CD4-positive, alpha-beta memory T cell (primary cell): ENCODE data around the gene SELENOF. TPM values are rescaled to one million over a fixed set of nuclear protein-coding genes. Genes with fewer than 3 reads are reported as not detected.

Source experiments
- CTCF ChIA-PET: fragments of 350-600 bp; sonication (Branson Sonifier 250); formaldehyde crosslinking; loops from one replicate; lab custom pipeline; 2021; ENCODE audit warnings: inconsistent platforms; ENCODE audit not compliant: partially characterized antibody; lab: Charles Lee
- POLR2A ChIA-PET: fragments of 350-600 bp; sonication (Branson Sonifier 250); formaldehyde crosslinking; loops from one replicate; lab custom pipeline; 2021; ENCODE audit not compliant: partially characterized antibody; lab: Charles Lee
- DNase-seq, 5 donors: peaks; one replicate each; pipeline versions ENCODE4 v3.0.0 to v3.0.0-alpha.2; 2020 to 2022; ENCODE audit warnings: mixed read lengths in 1 of 5
- H3K27ac ChIP-seq: one replicate; pipeline ENCODE4 v1.7.0; 2013; ENCODE audit warnings: low read depth, low read length
- H3K27me3 ChIP-seq: 2 replicates; pipeline ENCODE4 v1.7.0; 2013; ENCODE audit warnings: mild to moderate bottlenecking, low read length, moderate library complexity; ENCODE audit not compliant: insufficient read depth
- H3K36me3 ChIP-seq: 2 replicates; pipeline ENCODE4 v1.7.0; 2013; ENCODE audit warnings: mild to moderate bottlenecking, low read length, moderate library complexity; ENCODE audit not compliant: insufficient read depth
- H3K4me1 ChIP-seq: 2 replicates; pipeline ENCODE4 v1.7.0; 2013; ENCODE audit warnings: mild to moderate bottlenecking, low read length, moderate library complexity; ENCODE audit not compliant: insufficient read depth
- H3K4me3 ChIP-seq, 2 donors: one replicate each; pipeline ENCODE4 v1.7.0; 2013; ENCODE audit warnings: low read length in 2 of 2, mild to moderate bottlenecking in 1 of 2
- H3K9me3 ChIP-seq, 2 donors: one replicate each; pipeline ENCODE4 v1.7.0; 2013; ENCODE audit warnings: low read length in 2 of 2, control low read depth in 1 of 2; ENCODE audit not compliant: control insufficient read depth in 1 of 2
- H3K27ac Mint-ChIP-seq, 7 donors: one replicate each; pipeline ENCODE4 v1.8.0; 2020 to 2021; ENCODE audit warnings: mixed read lengths in 7 of 7, mild to moderate bottlenecking in 6 of 7, inconsistent platforms in 3 of 7, moderate library complexity in 3 of 7
- H3K27me3 Mint-ChIP-seq, 2 donors: one replicate each; pipeline ENCODE4 v1.8.0; 2020 to 2021; ENCODE audit warnings: mixed read lengths in 2 of 2
- H3K36me3 Mint-ChIP-seq, 2 donors: one replicate each; pipeline ENCODE4 v1.8.0; 2020 to 2021; ENCODE audit warnings: mixed read lengths in 2 of 2, inconsistent platforms in 1 of 2, mild to moderate bottlenecking in 1 of 2
- H3K4me1 Mint-ChIP-seq, 4 donors: one replicate each; pipeline ENCODE4 v1.8.0; 2020 to 2021; ENCODE audit warnings: mixed read lengths in 4 of 4, mild to moderate bottlenecking in 1 of 4
- H3K4me3 Mint-ChIP-seq, 8 donors: one replicate each; pipeline ENCODE4 v1.8.0; 2020 to 2021; ENCODE audit warnings: mixed read lengths in 8 of 8, mild to moderate bottlenecking in 7 of 8, moderate library complexity in 6 of 8, inconsistent platforms in 3 of 8
- H3K9me3 Mint-ChIP-seq, 8 donors: one replicate each; pipeline ENCODE4 v1.8.0; 2020 to 2021; ENCODE audit warnings: mixed read lengths in 8 of 8, mild to moderate bottlenecking in 5 of 8, inconsistent platforms in 3 of 8, moderate library complexity in 1 of 8
- intact Hi-C: fragments of 100-400 bp; cut with micrococcal nuclease; formaldehyde crosslinking; loops from one replicate; pipeline ENCODE4 v1.15.1; 2023
- polyA plus RNA-seq, 2 donors: library from polyadenylated mRNA; unstranded; fragments of 300-500 nt; fragmentation: Illumina TruSeq; gene quantifications; one replicate each; pipeline ENCODE4 v1.2.3, GENCODE V29; 2021
- total RNA-seq, 2 experiments: library from RNA; stranded (reverse); gene quantifications; one replicate each; pipeline ENCODE4 v1.2.3, GENCODE V29; 2021

The SELENOF gene
- total and polyA plus RNA-seq, 4 experiments from 2014 or later: 151 to 392 (median 233) TPM

- Histone ChIP-seq H3K27me3 (no peaks in the 10 kb centered on the region), H3K4me1 (peaks cover 5% of the 10 kb centered on the region), H3K27ac (no peak overlapping the region), H3K36me3 (no peaks in the 10 kb centered on the region), H3K9me3 (no peaks in the 10 kb centered on the region), H3K4me3 (no peak overlapping the region)
- H3K9me3 Mint-ChIP-seq: no peaks in the 10 kb centered on the region
- H3K4me3 Mint-ChIP-seq: peak overlapping the region in 1 of 8 donors; percentile 47
- ChIA-PET CTCF (interaction anchor here (1.2 to 3.6 kb wide), 5 partner anchors 125 to 252 kb away, joined by 3 to 27 read pairs (median 5); no protein-coding TSS in a partner anchor), POLR2A (no interaction called here)
- H3K27ac Mint-ChIP-seq: peak overlapping the region in 1 of 7 donors; percentile 20
- DNase-seq: no peak
- intact Hi-C loops: no loop called here
- H3K27me3 Mint-ChIP-seq: peaks cover 2 to 3% of the 10 kb centered on the region in 2 donors
- peaks cover 0 to 5% (median 2%) of the 10 kb centered on the region in 4 donors for H3K4me1 Mint-ChIP-seq
- H3K36me3 Mint-ChIP-seq: no peaks in the 10 kb centered on the region
Observed at GRCh38 chr1:86832433-86832832, 81.5 kb downstream of the SELENOF start.

GRCh38 chr1:86829321-86829720, 84.6 kb downstream of the SELENOF start:
- no peak for DNase-seq
- ChIA-PET POLR2A (no interaction called here), CTCF (interaction anchor here (1.6 to 3.6 kb wide), 2 partner anchors 255 to 258 kb away, joined by 3 to 27 read pairs; no protein-coding TSS in a partner anchor)
- H3K4me3 Mint-ChIP-seq: no peak overlapping the region
- H3K4me1 Mint-ChIP-seq: peaks cover 0 to 5% (median 2%) of the 10 kb centered on the region in 4 donors
- H3K9me3 Mint-ChIP-seq: peaks cover 0 to 2% (median 0%) of the 10 kb centered on the region in 8 donors
- Histone ChIP-seq H3K36me3 (no peaks in the 10 kb centered on the region), H3K4me3 (no peak overlapping the region), H3K9me3 (no peaks in the 10 kb centered on the region), H3K27ac (no peak overlapping the region), H3K27me3 (no peaks in the 10 kb centered on the region), H3K4me1 (peaks cover 5% of the 10 kb centered on the region)
- peaks cover 0 to 3% of the 10 kb centered on the region in 2 donors for H3K27me3 Mint-ChIP-seq
- intact Hi-C loops: no loop called here
- H3K36me3 Mint-ChIP-seq: no peaks in the 10 kb centered on the region
- H3K27ac Mint-ChIP-seq: no peak overlapping the region

GRCh38 chr1:86828024-86828423, 85.9 kb downstream of the SELENOF start:
- ChIA-PET CTCF (interaction anchor here (0.9 to 1.3 kb wide), 2 partner anchors 137 to 257 kb away, joined by 3 to 5 read pairs; no protein-coding TSS in a partner anchor), POLR2A (no interaction called here)
- Mint-ChIP-seq H3K4me1 (no peaks in the 10 kb centered on the region), H3K36me3 (no peaks in the 10 kb centered on the region), H3K27ac (no peak overlapping the region), H3K4me3 (no peak overlapping the region), H3K9me3 (peaks cover 0 to 2% (median 0%) of the 10 kb centered on the region in 8 donors), H3K27me3 (no peaks in the 10 kb centered on the region)
- H3K4me1 ChIP-seq: no peaks in the 10 kb centered on the region
- no peaks in the 10 kb centered on the region for H3K27me3 ChIP-seq
- H3K27ac ChIP-seq: no peak overlapping the region
- intact Hi-C loops: no loop called here
- no peaks in the 10 kb centered on the region for H3K36me3 ChIP-seq
- no peaks in the 10 kb centered on the region for H3K9me3 ChIP-seq
- H3K4me3 ChIP-seq: no peak overlapping the region
- no peak for DNase-seq

- H3K27ac ChIP-seq: no peak overlapping the region
- intact Hi-C loops: no loop called here
- no peaks in the 10 kb centered on the region for H3K27me3 ChIP-seq
- H3K4me1 Mint-ChIP-seq: no peaks in the 10 kb centered on the region
- no peaks in the 10 kb centered on the region for H3K36me3 ChIP-seq
- H3K9me3 Mint-ChIP-seq: peaks cover 0 to 2% (median 0%) of the 10 kb centered on the region in 8 donors
- no peak overlapping the region for H3K27ac Mint-ChIP-seq
- no peak overlapping the region for H3K4me3 Mint-ChIP-seq
- no peak overlapping the region for H3K4me3 ChIP-seq
- DNase-seq: no peak
- H3K9me3 ChIP-seq: no peaks in the 10 kb centered on the region
- peaks cover 2 to 4% of the 10 kb centered on the region in 2 donors for H3K27me3 Mint-ChIP-seq
- ChIA-PET POLR2A (no interaction called here), CTCF (interaction anchor here (1.4 to 1.6 kb wide), 2 partner anchors 14 to 257 kb away, joined by 4 read pairs; no protein-coding TSS in a partner anchor)
- no peaks in the 10 kb centered on the region for H3K36me3 Mint-ChIP-seq
- no peaks in the 10 kb centered on the region for H3K4me1 ChIP-seq
Observed at GRCh38 chr1:86826856-86827255, 87.1 kb downstream of the SELENOF start.

- no peak overlapping the region for H3K4me3 Mint-ChIP-seq
- Histone ChIP-seq H3K36me3 (no peaks in the 10 kb centered on the region), H3K9me3 (no peaks in the 10 kb centered on the region), H3K27ac (no peak overlapping the region), H3K4me1 (no peaks in the 10 kb centered on the region), H3K27me3 (no peaks in the 10 kb centered on the region), H3K4me3 (no peak overlapping the region)
- peaks cover 5 to 9% of the 10 kb centered on the region in 2 donors for H3K27me3 Mint-ChIP-seq
- H3K4me1 Mint-ChIP-seq: no peaks in the 10 kb centered on the region
- H3K27ac Mint-ChIP-seq: no peak overlapping the region
- ChIA-PET POLR2A (no interaction called here), CTCF (interaction anchor here (1.1 to 1.7 kb wide), 3 partner anchors 139 to 260 kb away, joined by 3 to 6 read pairs (median 4); no protein-coding TSS in a partner anchor)
- H3K36me3 Mint-ChIP-seq: no peaks in the 10 kb centered on the region
- peaks cover 0 to 4% (median 0%) of the 10 kb centered on the region in 8 donors for H3K9me3 Mint-ChIP-seq
- intact Hi-C loops: no loop called here
- DNase-seq: no peak
Observed at GRCh38 chr1:86825319-86825718, 88.6 kb downstream of the SELENOF start.

GRCh38 chr1:86823821-86824500, 90.0 kb downstream of the SELENOF start:
- Histone ChIP-seq H3K9me3 (no peaks in the 10 kb centered on the region), H3K27me3 (no peaks in the 10 kb centered on the region), H3K27ac (no peak overlapping the region), H3K4me3 (no peak overlapping the region), H3K36me3 (no peaks in the 10 kb centered on the region), H3K4me1 (no peaks in the 10 kb centered on the region)
- Mint-ChIP-seq H3K27ac (no peak overlapping the region), H3K4me3 (no peak overlapping the region), H3K4me1 (no peaks in the 10 kb centered on the region), H3K9me3 (peaks cover 0 to 12% (median 0%) of the 10 kb centered on the region in 8 donors), H3K27me3 (peaks cover 8 to 9% of the 10 kb centered on the region in 2 donors), H3K36me3 (no peaks in the 10 kb centered on the region)
- intact Hi-C loops: no loop called here
- ChIA-PET POLR2A (no interaction called here), CTCF (interaction anchor here (0.7 to 1.7 kb wide), 3 partner anchors 11 to 261 kb away, joined by 3 to 6 read pairs (median 4); no protein-coding TSS in a partner anchor)
- DNase-seq: no peak

GRCh38 chr1:86823386-86823785, 90.5 kb downstream of the SELENOF start:
- no peaks in the 10 kb centered on the region for H3K36me3 Mint-ChIP-seq
- peaks cover 8 to 9% of the 10 kb centered on the region in 2 donors for H3K27me3 Mint-ChIP-seq
- CTCF ChIA-PET: interaction anchor here (0.7 to 1.4 kb wide), 2 partner anchors 10 to 262 kb away, joined by 3 to 4 read pairs; no protein-coding TSS in a partner anchor
- peaks cover 0 to 12% (median 0%) of the 10 kb centered on the region in 8 donors for H3K9me3 Mint-ChIP-seq
- H3K27ac Mint-ChIP-seq: no peak overlapping the region
- no peak for DNase-seq
- Histone ChIP-seq H3K4me1 (no peaks in the 10 kb centered on the region), H3K9me3 (no peaks in the 10 kb centered on the region), H3K36me3 (no peaks in the 10 kb centered on the region), H3K27me3 (no peaks in the 10 kb centered on the region), H3K27ac (no peak overlapping the region), H3K4me3 (no peak overlapping the region)
- H3K4me1 Mint-ChIP-seq: no peaks in the 10 kb centered on the region
- intact Hi-C loops: no loop called here
- POLR2A ChIA-PET: no interaction called here
- H3K4me3 Mint-ChIP-seq: no peak overlapping the region
